Stimulated activated CD4-positive, alpha-beta T cell treated with anti-CD3 and anti-CD28 coated beads, Interleukin-1b, Interleukin-23, amount 100 ng/mL, for 48 hours (primary cell): ENCODE measurements around the gene CLDN2.

Experiments
- DNase-seq: peaks from one replicate; pipeline ENCODE4 v3.0.0-alpha.2; 2020

CLDN2 gene

GRCh38 chrX:106927023-106927422 lies 6.8 kb downstream of the CLDN2 start:
- DNase-seq = no peak

- no peak for DNase-seq
These were observed 7.5 kb downstream of the CLDN2 start for GRCh38 chrX:106927700-106928099.

- no peak for DNase-seq
These were observed 8.0 kb downstream of the CLDN2 start for GRCh38 chrX:106928227-106928626.

DNA sequence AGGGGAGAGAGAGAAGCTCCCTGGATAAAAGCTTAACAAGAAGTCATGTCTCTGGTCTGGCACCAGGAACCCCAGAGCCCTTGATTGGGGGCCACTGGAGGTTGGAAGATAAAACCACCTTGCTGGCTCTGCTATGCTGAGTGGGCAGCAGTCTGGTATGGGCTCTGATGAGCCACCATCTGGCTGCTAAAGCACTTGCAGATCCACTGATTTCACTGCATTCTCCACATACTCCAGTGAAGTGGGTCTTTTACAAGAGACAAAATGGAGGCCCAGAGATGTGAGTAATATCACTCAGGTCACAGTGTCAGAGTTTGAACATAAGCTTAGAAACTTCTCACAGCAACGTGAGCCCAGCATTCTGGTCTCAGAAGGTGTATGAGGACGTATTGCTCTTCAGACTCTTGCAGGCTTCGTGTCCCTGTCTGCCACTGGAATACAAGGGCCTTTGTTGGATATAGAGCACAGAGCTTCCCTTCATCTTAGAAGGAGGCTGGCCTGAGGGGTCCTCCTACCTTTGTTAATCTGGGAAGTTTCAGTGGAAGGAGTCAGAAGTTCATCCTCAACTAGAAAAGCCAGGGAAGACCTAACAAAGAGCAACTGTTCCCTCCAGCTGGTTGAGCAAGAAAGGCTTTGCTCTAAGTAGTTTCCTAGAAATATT lies 11.8 kb downstream of the CLDN2 start:
- DNase-seq = no peak

GRCh38 chrX:106932492-106932923 lies 12.3 kb downstream of the CLDN2 start:
- DNase-seq = no peak

GRCh38 chrX:106932960-106933537 lies 12.8 kb downstream of the CLDN2 start:
- no peak for DNase-seq

GRCh38 chrX:106933538-106933961 lies 13.3 kb downstream of the CLDN2 start:
- DNase-seq = no peak

DNA sequence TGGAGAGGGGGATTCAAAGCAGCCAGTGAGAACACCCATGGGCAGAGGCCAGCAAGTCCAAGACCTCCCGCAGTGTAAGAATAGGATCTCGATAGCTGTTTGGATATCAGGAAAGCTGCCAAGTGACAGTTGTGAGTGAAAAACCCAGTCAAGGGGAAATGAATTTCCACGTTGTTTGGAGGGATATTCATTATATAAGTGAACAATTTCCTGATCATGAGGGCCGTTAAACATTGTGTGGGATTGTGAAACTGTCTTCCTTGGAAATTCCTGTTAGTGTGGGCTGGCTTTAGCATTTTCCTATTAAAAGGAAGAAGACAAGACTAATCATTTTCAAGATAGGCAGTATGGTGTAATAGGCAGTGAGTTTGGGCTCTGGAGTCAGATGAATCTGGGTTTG lies 15.0 kb downstream of the CLDN2 start:
- no peak for DNase-seq

- no peak for DNase-seq
These were observed 16.0 kb downstream of the CLDN2 start for GRCh38 chrX:106936246-106936645.

DNA sequence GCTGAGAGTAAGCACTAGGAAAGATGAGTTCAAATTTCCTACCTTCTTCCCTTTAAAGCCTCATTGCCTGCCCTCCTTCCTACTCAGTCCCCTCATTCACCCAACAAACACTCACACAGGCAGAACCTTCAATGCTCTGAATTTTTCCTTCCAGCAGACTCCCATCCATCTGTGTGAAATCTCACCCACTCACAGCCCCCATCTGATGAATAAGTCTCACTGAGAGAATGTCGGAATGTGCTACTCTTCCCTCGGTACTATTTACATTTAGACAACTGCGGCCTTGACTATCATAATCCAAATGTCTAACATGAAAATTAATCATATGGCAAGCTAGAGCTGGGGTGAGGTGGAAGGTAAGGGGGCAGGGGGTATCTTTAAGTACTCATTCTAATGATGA lies 19.4 kb downstream of the CLDN2 start:
- DNase-seq = no peak

GRCh38 chrX:106940068-106940467 lies 19.9 kb downstream of the CLDN2 start:
- no peak for DNase-seq

DNA sequence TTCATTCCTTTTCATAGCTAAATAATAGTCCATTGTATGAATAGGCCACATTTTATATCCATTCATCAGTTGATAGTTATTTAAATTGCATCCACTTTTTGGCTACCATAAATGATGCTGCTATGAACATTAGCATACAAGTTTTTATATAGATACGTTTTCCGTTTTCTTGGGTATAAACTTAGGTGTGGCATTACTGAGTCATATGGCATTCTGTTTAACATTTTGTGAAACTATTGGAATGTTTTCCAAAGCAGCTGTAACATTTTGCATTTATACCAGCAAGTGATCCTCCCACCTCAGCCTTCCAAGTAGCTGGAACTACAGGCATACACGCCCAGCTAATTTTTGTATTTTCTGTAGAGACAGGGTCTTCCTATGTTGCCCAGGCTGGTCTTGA lies 26.3 kb downstream of the CLDN2 start:
- no peak for DNase-seq

DNA sequence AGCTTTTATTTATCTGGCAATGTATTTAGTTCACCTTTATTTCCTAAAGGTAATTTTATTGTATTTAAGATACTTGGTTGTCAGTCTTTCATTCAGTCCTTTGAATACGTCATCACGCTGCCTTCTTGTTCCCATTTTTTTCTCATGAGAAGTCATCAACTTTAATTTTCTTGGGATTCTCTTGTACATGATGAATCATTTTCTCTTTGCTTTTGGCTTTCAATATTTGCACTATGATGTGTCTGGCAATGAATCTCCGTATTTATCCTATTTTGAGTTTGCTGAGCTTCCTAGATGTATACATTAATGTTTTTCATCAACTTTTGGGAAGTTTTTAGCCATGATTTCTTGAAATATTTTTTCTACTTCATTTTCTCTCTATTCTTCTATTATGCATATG lies 28.4 kb downstream of the CLDN2 start:
- DNase-seq = no peak

- DNase-seq = no peak
These were observed 29.2 kb downstream of the CLDN2 start for GRCh38 chrX:106949366-106949765.

DNA sequence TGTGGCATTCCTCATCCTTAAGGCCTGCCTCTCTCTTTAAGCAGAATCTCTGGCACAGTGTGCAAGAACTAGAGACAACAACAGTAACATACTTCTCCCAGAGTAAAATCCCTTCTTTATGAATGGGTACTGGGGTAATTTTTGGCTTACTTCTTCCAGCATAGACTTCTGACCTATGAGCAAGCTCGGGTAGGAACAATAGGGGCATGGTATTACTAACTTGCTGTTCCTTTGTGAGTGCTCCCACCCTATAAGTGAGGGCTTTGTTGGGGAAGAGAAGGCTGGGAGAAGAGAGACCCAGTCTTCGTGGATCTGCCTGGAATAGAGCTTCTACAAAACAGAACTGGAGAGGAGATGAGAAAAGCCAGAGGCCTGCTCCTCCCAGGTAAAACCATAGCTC lies 30.2 kb downstream of the CLDN2 start:
- no peak for DNase-seq

DNA sequence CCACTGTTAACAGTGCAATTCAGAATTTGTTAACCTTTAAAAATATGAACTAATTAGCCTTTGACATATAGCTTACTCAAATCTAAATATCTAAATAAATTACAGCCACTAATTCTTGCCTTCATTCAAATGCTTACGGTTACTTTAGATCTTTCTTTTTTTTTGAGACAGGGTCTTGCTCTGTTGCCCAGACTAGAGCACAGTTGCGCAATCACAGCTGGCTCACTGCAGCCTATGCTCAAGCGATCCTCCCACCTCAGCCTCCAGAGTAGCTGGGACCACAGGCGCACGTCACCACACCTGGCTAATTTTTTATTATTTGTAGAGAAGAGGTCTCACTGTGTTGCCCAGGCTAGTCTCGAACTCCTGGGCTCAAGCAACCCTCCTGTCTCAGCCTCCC lies 31.0 kb downstream of the CLDN2 start:
- DNase-seq = no peak

DNA sequence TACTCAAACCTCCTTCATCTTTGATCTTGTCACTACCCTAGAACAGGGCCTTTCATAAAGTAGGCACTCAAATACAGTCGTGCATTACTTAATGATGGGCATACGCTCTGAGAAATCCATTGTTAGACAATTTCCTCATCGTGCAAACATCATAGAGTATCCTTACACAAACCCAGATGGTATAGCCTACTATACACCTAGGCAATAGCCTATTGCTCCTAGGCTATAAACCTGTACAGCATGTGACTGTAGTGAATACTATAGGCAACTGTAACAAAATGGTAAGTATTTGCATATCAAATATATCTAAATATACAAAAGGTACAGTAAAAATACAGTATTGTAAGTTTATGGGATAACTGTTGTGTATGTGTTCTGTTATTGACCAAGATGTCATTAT lies 31.9 kb downstream of the CLDN2 start:
- DNase-seq = no peak

GRCh38 chrX:106952538-106952937 lies 32.3 kb downstream of the CLDN2 start:
- no peak for DNase-seq

DNA sequence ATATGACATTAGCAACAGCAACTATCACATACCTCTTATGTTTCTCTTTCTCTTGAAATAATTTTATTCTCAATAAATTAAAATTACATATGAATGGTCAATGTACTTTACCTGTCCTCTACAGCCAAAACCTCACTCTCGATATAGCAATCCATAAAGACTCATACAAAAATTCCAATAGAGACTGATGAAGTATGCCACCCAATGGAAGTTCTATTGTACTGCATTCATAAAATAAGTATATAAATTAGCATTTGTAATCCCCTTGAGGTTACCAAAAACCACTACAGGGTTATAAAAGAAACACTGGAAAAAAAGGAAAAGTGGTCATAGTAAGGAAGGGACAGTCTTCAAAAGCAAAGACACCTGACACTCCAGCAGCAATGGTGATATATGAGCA lies 32.8 kb downstream of the CLDN2 start:
- DNase-seq = no peak

- DNase-seq = no peak
These were observed 33.8 kb downstream of the CLDN2 start for GRCh38 chrX:106954041-106954440.

GRCh38 chrX:106955004-106955772 lies 35.0 kb downstream of the CLDN2 start:
- DNase-seq = no peak

GRCh38 chrX:106957856-106958255 lies 37.7 kb downstream of the CLDN2 start:
- no peak for DNase-seq

GRCh38 chrX:106959901-106960300 lies 39.7 kb downstream of the CLDN2 start:
- DNase-seq = no peak

GRCh38 chrX:106963111-106963510 lies 42.9 kb downstream of the CLDN2 start:
- no peak for DNase-seq
